Measurements from ENCODE around the gene TFDP2.
"Not testable (repeated sequence)": the region's sequence is repeated elsewhere in the genome, so short reads cannot be mapped to it uniquely, and the experiment has no call there.

Gene TFDP2

DNA sequence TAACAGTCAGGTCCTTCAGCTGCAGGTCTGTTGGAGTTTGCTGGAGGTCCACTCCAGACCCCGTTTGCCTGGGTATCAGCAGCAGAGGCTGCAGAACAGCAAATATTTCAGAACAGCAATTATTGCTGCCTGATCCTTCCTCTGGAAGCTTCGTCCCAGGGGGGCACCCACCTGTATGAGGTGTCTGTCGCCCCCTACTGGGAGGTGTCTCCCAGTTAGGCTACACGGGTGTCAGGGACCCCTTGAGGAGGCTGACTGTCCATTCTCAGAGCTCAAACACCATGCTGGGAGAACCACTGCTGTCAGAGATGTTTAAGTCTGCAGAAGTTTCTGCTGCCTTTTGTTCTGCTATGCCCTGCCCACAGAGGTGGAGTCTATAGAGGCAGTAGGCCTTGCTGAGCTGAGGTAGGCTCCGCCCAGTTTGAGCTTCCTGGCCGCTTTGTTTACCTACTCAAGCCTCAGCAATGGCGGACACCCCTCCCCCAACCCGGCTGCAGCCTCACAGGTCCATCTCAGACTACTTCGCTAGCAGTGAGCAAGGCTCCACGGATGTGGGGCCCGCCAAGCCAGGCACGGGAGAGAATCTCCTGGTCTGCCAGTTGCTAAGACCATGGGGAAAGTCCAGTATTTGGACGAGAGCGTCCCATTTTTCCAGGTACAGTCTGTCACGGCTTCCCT is 8.6 kb downstream of the TFDP2 start:
- H3K27ac ChIP-seq (ENCODE audit: low read depth, low read length); H4K20me1 ChIP-seq (ENCODE audit: control insufficient read depth, insufficient read depth, low read depth, low read length); H3K4me3 ChIP-seq (ENCODE audit: low read length); H3K4me1 ChIP-seq (ENCODE audit: control insufficient read depth, low read length); H3K9me2 ChIP-seq (replicated peaks; ENCODE audit: control insufficient read depth, low read length); H3F3A ChIP-seq (ENCODE audit: control insufficient read depth, insufficient read depth); H3K27me3 ChIP-seq (ENCODE audit: control insufficient read depth, low read length); H3K4me2 ChIP-seq (ENCODE audit: low read length); H3K9me3 ChIP-seq (ENCODE audit: control insufficient read depth, insufficient read depth, low read length): not testable (repeated sequence)
- TF ChIP-seq, protein P1, sequence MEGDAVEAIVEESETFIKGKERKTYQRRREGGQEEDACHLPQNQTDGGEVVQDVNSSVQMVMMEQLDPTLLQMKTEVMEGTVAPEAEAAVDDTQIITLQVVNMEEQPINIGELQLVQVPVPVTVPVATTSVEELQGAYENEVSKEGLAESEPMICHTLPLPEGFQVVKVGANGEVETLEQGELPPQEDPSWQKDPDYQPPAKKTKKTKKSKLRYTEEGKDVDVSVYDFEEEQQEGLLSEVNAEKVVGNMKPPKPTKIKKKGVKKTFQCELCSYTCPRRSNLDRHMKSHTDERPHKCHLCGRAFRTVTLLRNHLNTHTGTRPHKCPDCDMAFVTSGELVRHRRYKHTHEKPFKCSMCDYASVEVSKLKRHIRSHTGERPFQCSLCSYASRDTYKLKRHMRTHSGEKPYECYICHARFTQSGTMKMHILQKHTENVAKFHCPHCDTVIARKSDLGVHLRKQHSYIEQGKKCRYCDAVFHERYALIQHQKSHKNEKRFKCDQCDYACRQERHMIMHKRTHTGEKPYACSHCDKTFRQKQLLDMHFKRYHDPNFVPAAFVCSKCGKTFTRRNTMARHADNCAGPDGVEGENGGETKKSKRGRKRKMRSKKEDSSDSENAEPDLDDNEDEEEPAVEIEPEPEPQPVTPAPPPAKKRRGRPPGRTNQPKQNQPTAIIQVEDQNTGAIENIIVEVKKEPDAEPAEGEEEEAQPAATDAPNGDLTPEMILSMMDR (IDR thresholded peaks at IDR 0.05; ENCODE audit: low read depth, low read length, poor library complexity, severe bottlenecking), result peak; percentile 37
- Histone ChIP-seq H3K79me2 (ENCODE audit: control insufficient read depth, low read length) (peaks cover 39% of the 10 kb centered on the region), H3K36me3 (ENCODE audit: control insufficient read depth, low read length) (peaks cover 12% of the 10 kb centered on the region)

DNA sequence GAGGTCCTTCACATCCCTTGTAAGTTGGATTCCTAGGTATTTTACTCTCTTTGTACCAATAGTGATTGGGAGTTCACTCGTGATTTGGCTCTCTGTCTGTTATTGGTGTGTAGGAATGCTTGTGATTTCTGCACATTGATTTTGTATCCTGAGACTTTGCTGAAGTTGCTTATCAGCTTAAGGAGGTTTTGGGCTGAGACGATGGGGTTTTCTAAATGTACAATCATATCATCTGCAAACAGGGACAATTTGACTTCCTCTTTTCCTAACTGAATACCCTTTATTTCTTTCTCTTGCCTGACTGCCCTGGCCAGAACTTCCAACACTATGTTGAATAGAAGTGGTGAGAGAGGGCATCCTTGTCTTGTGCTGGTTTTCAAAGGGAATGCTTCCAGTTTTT is 12.3 kb downstream of the TFDP2 start:
- not testable (repeated sequence) for H3F3A ChIP-seq (ENCODE audit: control insufficient read depth, insufficient read depth); H4K20me1 ChIP-seq (ENCODE audit: control insufficient read depth, insufficient read depth, low read depth, low read length); H3K27ac ChIP-seq (ENCODE audit: low read depth, low read length); H3K27me3 ChIP-seq (ENCODE audit: control insufficient read depth, low read length); H3K9me2 ChIP-seq (replicated peaks; ENCODE audit: control insufficient read depth, low read length); H3K4me2 ChIP-seq (ENCODE audit: low read length); H3K4me3 ChIP-seq (ENCODE audit: low read length); H3K9me3 ChIP-seq (ENCODE audit: control insufficient read depth, insufficient read depth, low read length)
- Histone ChIP-seq H3K79me2 (ENCODE audit: control insufficient read depth, low read length) (peaks cover 17% of the 10 kb centered on the region), H3K36me3 (ENCODE audit: control insufficient read depth, low read length) (peaks cover 12% of the 10 kb centered on the region), H3K4me1 (ENCODE audit: control insufficient read depth, low read length) (peaks cover 17% of the 10 kb centered on the region)

DNA sequence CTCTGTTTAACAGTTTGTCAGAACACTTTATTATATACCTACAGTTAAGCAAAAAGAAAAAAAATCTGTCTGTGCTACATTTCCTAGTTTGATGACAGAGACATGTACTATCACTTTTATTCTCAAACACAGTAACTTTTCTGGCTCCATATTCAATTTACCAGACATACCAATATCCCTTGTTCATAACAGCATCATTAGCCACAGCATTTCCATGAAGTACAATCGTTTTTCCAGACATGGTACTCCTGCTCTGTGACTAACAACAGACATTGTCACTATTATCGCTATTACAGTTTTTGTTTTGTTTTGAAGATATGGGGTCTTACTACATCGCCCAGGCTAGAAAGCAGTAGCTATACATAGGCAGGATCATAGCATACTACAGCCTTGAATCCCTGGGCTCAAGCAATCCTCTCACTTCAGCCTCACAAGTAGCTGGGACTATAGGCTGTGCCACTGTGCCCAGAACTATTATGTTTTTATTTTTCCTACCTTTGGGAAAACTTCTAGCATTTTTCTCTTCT is 14.5 kb downstream of the TFDP2 start:
- H3F3A ChIP-seq (ENCODE audit: control insufficient read depth, insufficient read depth), result no peaks in the 10 kb centered on the region

DNA sequence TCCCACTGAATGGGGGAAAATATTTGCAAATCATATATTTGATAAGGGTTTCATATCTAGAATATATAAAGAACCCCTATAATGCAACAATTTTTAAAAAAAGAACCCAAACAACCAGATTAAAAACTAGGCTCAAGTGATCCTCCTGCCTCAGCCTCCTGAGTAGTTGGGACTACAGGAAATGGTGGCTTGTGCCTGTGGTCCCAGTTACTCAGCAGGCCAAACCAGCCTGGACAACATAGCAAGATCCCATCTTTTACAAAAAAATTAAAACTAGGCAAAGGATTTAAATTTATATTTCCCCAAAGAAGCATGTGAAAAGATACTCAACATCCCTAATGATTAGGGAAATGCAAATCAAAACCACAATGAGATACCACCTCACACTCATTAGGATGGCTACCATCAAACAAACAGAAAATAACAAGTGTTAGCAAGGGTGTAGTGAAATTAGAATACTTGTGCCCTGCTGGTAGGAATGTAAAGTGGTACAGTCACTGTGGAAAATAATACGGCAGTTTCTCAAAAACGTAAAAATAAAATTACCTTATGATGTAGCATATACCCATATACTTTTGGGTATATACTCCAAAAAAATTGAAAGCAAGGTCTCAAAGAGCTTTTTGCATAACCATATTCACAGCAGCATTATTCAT is 19.7 kb downstream of the TFDP2 start:
- Histone ChIP-seq H3K36me3 (ENCODE audit: control insufficient read depth, low read length) (no peaks in the 10 kb centered on the region), H3K4me3 (ENCODE audit: low read length) (no peak overlapping the region), H4K20me1 (ENCODE audit: control insufficient read depth, insufficient read depth, low read depth, low read length) (no peaks in the 10 kb centered on the region), H3K27ac (ENCODE audit: low read depth, low read length) (no peak overlapping the region), H3K9me3 (ENCODE audit: control insufficient read depth, insufficient read depth, low read length) (no peaks in the 10 kb centered on the region), H3F3A (ENCODE audit: control insufficient read depth, insufficient read depth) (no peaks in the 10 kb centered on the region), H3K27me3 (ENCODE audit: control insufficient read depth, low read length) (no peaks in the 10 kb centered on the region), H3K4me2 (ENCODE audit: low read length) (0 out of 2 replicates have a peak overlapping the region, but pooled peaks have one; percentile 25), H3K4me1 (ENCODE audit: control insufficient read depth, low read length) (peaks cover 49% of the 10 kb centered on the region), H3K79me2 (ENCODE audit: control insufficient read depth, low read length) (peaks cover 37% of the 10 kb centered on the region), H3K9me2 (replicated peaks; ENCODE audit: control insufficient read depth, low read length) (no peaks in the 10 kb centered on the region)
- TF ChIP-seq, protein P1 (IDR thresholded peaks at IDR 0.05; ENCODE audit: low read depth, low read length, poor library complexity, severe bottlenecking), result no peak
- no peak for TF ChIP-seq EZH2phosphoT487 (IDR thresholded peaks at IDR 0.05; ENCODE audit: borderline replicate concordance, low read length)

More for the DNA sequence above, 14.5 kb downstream of the TFDP2 start:
- Histone ChIP-seq H3K9me3 (ENCODE audit: control insufficient read depth, insufficient read depth, low read length) (no peaks in the 10 kb centered on the region), H3K4me3 (ENCODE audit: low read length) (no peak overlapping the region), H3K27ac (ENCODE audit: low read depth, low read length) (no peak overlapping the region), H3K27me3 (ENCODE audit: control insufficient read depth, low read length) (no peaks in the 10 kb centered on the region), H3K4me1 (ENCODE audit: control insufficient read depth, low read length) (peaks cover 17% of the 10 kb centered on the region), H3K9me2 (replicated peaks; ENCODE audit: control insufficient read depth, low read length) (no peaks in the 10 kb centered on the region), H4K20me1 (ENCODE audit: control insufficient read depth, insufficient read depth, low read depth, low read length) (no peaks in the 10 kb centered on the region), H3K79me2 (ENCODE audit: control insufficient read depth, low read length) (peaks cover 15% of the 10 kb centered on the region), H3K4me2 (ENCODE audit: low read length) (peak overlapping the region; percentile 10; the same call in 1 of the 2 replicates), H3K36me3 (ENCODE audit: control insufficient read depth, low read length) (no peaks in the 10 kb centered on the region)
- TF ChIP-seq, protein P1 (IDR thresholded peaks at IDR 0.05; ENCODE audit: low read depth, low read length, poor library complexity, severe bottlenecking), result no peak
- TF ChIP-seq EZH2phosphoT487 (IDR thresholded peaks at IDR 0.05; ENCODE audit: borderline replicate concordance, low read length), result no peak

Measured in DOHH2 (cell line).